ENCODE measurements around the gene FLG2. TPM values are rescaled to one million over a fixed set of nuclear protein-coding genes. Genes with fewer than 3 reads are reported as not detected.

Gene FLG2
- total and polyA plus RNA-seq, 2 experiments from 2014 or later = not detected

GRCh38 chr1:152386940-152387339, 27.1 kb upstream of the FLG2 start:
- Histone ChIP-seq H3K4me3 (no peak overlapping the region), H3K4me2 (no peak overlapping the region), H3K9me2 (replicated peaks; ENCODE audit: insufficient read depth) (no peaks in the 10 kb centered on the region), H3K79me2 (no peaks in the 10 kb centered on the region), H3K27ac (no peak overlapping the region), H4K20me1 (ENCODE audit: insufficient read depth, poor library complexity, severe bottlenecking) (no peaks in the 10 kb centered on the region), H3K9me3 (ENCODE audit: low read depth) (peaks cover 4% of the 10 kb centered on the region), H3K4me1 (ENCODE audit: insufficient read depth) (no peaks in the 10 kb centered on the region), H2AFZ (no peak overlapping the region), H3K27me3 (no peaks in the 10 kb centered on the region), H3K36me3 (replicated peaks; ENCODE audit: insufficient read depth, low read depth) (peaks cover 3% of the 10 kb centered on the region)
- DNase-seq (ENCODE audit: low spot score) = no peak
- WGBS (ENCODE audit: low lambda C conversion rate, missing lambda C conversion rate) = 69% methylated on average over 2 of the region's 2 CpGs
- TF ChIP-seq CTCF (IDR thresholded peaks at IDR 0.05; ENCODE audit: poor library complexity) = no peak
- TF ChIP-seq EZH2phosphoT487 (IDR thresholded peaks at IDR 0.05; ENCODE audit: low read depth, severe bottlenecking, unreplicated experiment) = no peak
- no peak for TF ChIP-seq EZH2 (IDR thresholded peaks at IDR 0.05; ENCODE audit: borderline replicate concordance)

- H3K27ac ChIP-seq = no peak overlapping the region
- no peaks in the 10 kb centered on the region for H3K36me3 ChIP-seq (replicated peaks; ENCODE audit: insufficient read depth, low read depth)
- TF ChIP-seq EZH2 (IDR thresholded peaks at IDR 0.05; ENCODE audit: borderline replicate concordance) (no peak), CTCF (IDR thresholded peaks at IDR 0.05; ENCODE audit: poor library complexity) (no peak), EZH2phosphoT487 (IDR thresholded peaks at IDR 0.05; ENCODE audit: low read depth, severe bottlenecking, unreplicated experiment) (no peak)
- DNase-seq (ENCODE audit: low spot score) = no peak
- H3K9me3 ChIP-seq (ENCODE audit: low read depth) = peaks cover under 1% of the 10 kb centered on the region
- H2AFZ ChIP-seq = no peak overlapping the region
- no peak overlapping the region for H3K4me3 ChIP-seq
- 78% methylated on average over 16 of the region's 16 CpGs for WGBS (ENCODE audit: low lambda C conversion rate, missing lambda C conversion rate)
- H4K20me1 ChIP-seq (ENCODE audit: insufficient read depth, poor library complexity, severe bottlenecking) = no peaks in the 10 kb centered on the region
- no peak overlapping the region for H3K4me2 ChIP-seq
- H3K27me3 ChIP-seq = no peaks in the 10 kb centered on the region
- H3K4me1 ChIP-seq (ENCODE audit: insufficient read depth) = no peaks in the 10 kb centered on the region
- H3K9me2 ChIP-seq (replicated peaks; ENCODE audit: insufficient read depth) = no peaks in the 10 kb centered on the region
- no peaks in the 10 kb centered on the region for H3K79me2 ChIP-seq
These were observed 21.1 kb upstream of the FLG2 start for GRCh38 chr1:152380932-152381331.

GRCh38 chr1:152374451-152374850, 14.6 kb upstream of the FLG2 start:
- Histone ChIP-seq H3K27ac (no peak overlapping the region), H3K36me3 (replicated peaks; ENCODE audit: insufficient read depth, low read depth) (no peaks in the 10 kb centered on the region), H2AFZ (no peak overlapping the region), H3K4me3 (no peak overlapping the region), H4K20me1 (ENCODE audit: insufficient read depth, poor library complexity, severe bottlenecking) (no peaks in the 10 kb centered on the region), H3K27me3 (no peaks in the 10 kb centered on the region), H3K4me1 (ENCODE audit: insufficient read depth) (no peaks in the 10 kb centered on the region), H3K79me2 (no peaks in the 10 kb centered on the region), H3K9me2 (replicated peaks; ENCODE audit: insufficient read depth) (no peaks in the 10 kb centered on the region), H3K9me3 (ENCODE audit: low read depth) (no peaks in the 10 kb centered on the region), H3K4me2 (no peak overlapping the region)
- 81% methylated on average over 3 of the region's 3 CpGs for WGBS (ENCODE audit: low lambda C conversion rate, missing lambda C conversion rate)
- TF ChIP-seq EZH2 (IDR thresholded peaks at IDR 0.05; ENCODE audit: borderline replicate concordance) (no peak), EZH2phosphoT487 (IDR thresholded peaks at IDR 0.05; ENCODE audit: low read depth, severe bottlenecking, unreplicated experiment) (no peak), CTCF (IDR thresholded peaks at IDR 0.05; ENCODE audit: poor library complexity) (no peak)
- DNase-seq (ENCODE audit: low spot score) = no peak

- Histone ChIP-seq H3K36me3 (replicated peaks; ENCODE audit: insufficient read depth, low read depth) (no peaks in the 10 kb centered on the region), H4K20me1 (ENCODE audit: insufficient read depth, poor library complexity, severe bottlenecking) (no peaks in the 10 kb centered on the region), H3K27ac (no peak overlapping the region), H3K9me3 (ENCODE audit: low read depth) (no peaks in the 10 kb centered on the region), H3K79me2 (no peaks in the 10 kb centered on the region), H3K9me2 (replicated peaks; ENCODE audit: insufficient read depth) (no peaks in the 10 kb centered on the region), H3K4me1 (ENCODE audit: insufficient read depth) (no peaks in the 10 kb centered on the region), H3K4me3 (no peak overlapping the region), H2AFZ (no peak overlapping the region), H3K4me2 (no peak overlapping the region), H3K27me3 (no peaks in the 10 kb centered on the region)
- WGBS (ENCODE audit: low lambda C conversion rate, missing lambda C conversion rate) = 69% methylated on average over 1 of the region's 1 CpG
- no peak for DNase-seq (ENCODE audit: low spot score)
- TF ChIP-seq EZH2phosphoT487 (IDR thresholded peaks at IDR 0.05; ENCODE audit: low read depth, severe bottlenecking, unreplicated experiment) (no peak), CTCF (IDR thresholded peaks at IDR 0.05; ENCODE audit: poor library complexity) (no peak), EZH2 (IDR thresholded peaks at IDR 0.05; ENCODE audit: borderline replicate concordance) (no peak)
These were observed 12.9 kb upstream of the FLG2 start for GRCh38 chr1:152372672-152373071.
